Measurements from ENCODE around the gene INTS6. TPM values are rescaled to one million over a fixed set of nuclear protein-coding genes. Genes with fewer than 3 reads are reported as not detected.

Gene INTS6
- total RNA-seq, 4 donors from 2014 or later, result 34.3 to 56.9 (median 53.0) TPM

DNA sequence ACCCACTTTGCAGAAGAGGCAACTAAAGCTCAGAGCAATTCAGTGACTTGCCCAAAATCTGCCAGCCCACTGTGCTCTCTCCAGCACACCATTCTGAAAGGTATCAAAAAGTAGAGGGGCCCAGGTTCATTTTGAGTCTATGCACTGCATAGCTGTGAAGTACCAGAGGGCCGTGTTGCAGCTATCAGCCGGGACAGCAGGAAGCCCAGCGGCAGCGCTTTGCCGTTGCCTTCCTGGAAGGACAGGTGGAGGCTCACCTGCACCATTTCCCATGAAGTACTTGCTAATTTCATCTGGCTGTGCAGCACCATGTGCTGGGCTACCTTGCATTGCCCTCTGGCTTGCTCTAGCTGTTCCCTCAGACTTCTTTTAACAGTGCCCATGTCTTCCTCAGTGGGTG is 116.1 kb downstream of the INTS6 start:
- no peaks in the 10 kb centered on the region for H3K9me3 ChIP-seq

DNA sequence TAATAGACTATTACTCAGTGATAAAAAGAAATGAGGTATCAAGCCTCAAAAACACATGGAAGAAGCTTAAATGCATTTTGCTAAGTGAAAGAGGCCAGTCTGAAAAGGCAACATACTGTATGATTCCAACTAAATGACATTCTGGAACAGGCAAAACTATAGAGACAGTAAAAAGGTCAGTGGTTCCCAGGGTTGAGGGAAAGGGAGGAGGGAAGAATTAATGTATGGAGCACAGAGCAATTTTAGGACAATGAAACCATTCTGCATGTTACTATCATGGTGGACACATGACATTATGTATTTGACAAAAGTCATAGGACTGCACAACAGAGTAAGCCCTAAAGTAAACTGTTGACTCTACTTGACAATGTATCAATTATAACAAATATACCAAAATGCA is 119.0 kb downstream of the INTS6 start:
- DNase-seq, result no peak
- Histone ChIP-seq H3K36me3 (no peaks in the 10 kb centered on the region), H3K27me3 (no peaks in the 10 kb centered on the region), H3K4me1 (no peaks in the 10 kb centered on the region), H3K27ac (no peak overlapping the region), H3K4me3 (no peak overlapping the region), H3K9me3 (no peaks in the 10 kb centered on the region)
- intact Hi-C loops (cut with DNase I; ENCODE audit: low total_unique reads), result no loop called here
- TF ChIP-seq, protein P1, sequence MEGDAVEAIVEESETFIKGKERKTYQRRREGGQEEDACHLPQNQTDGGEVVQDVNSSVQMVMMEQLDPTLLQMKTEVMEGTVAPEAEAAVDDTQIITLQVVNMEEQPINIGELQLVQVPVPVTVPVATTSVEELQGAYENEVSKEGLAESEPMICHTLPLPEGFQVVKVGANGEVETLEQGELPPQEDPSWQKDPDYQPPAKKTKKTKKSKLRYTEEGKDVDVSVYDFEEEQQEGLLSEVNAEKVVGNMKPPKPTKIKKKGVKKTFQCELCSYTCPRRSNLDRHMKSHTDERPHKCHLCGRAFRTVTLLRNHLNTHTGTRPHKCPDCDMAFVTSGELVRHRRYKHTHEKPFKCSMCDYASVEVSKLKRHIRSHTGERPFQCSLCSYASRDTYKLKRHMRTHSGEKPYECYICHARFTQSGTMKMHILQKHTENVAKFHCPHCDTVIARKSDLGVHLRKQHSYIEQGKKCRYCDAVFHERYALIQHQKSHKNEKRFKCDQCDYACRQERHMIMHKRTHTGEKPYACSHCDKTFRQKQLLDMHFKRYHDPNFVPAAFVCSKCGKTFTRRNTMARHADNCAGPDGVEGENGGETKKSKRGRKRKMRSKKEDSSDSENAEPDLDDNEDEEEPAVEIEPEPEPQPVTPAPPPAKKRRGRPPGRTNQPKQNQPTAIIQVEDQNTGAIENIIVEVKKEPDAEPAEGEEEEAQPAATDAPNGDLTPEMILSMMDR (IDR thresholded peaks at IDR 0.05), result no peak
- TF ChIP-seq POLR2A (IDR thresholded peaks at IDR 0.05), result no peak

More for the DNA sequence above, 116.1 kb downstream of the INTS6 start:
- Histone ChIP-seq H3K4me1 (no peaks in the 10 kb centered on the region), H3K4me3 (no peak overlapping the region), H3K36me3 (no peaks in the 10 kb centered on the region), H3K27me3 (no peaks in the 10 kb centered on the region), H3K27ac (no peak overlapping the region)
- intact Hi-C loops (cut with DNase I; ENCODE audit: low total_unique reads), result no loop called here
- DNase-seq, result no peak
- no peak for TF ChIP-seq POLR2A (IDR thresholded peaks at IDR 0.05)
- TF ChIP-seq, protein P1 (IDR thresholded peaks at IDR 0.05), result no peak

DNA sequence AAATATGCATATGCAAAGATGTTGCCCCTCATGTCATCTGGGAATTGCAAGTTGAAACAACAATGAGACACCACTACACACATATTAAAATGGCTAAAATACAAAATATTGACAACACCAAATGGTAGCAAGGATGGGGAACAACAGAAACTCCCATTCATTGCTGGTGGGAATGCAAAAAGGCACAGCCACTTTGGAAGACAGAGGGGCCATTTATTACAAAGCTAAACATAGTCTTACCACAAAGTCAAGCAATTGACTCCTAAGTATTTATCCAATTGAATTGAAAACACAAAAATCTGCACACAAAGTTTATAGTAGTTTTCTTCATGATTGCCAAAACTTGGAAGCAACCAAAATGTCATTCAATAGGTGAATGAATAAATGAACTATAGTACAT is 119.4 kb downstream of the INTS6 start:
- no peaks in the 10 kb centered on the region for H3K9me3 ChIP-seq
- no peaks in the 10 kb centered on the region for H3K4me1 ChIP-seq
- intact Hi-C loops (cut with DNase I; ENCODE audit: low total_unique reads), result no loop called here
- no peak overlapping the region for H3K27ac ChIP-seq
- no peaks in the 10 kb centered on the region for H3K36me3 ChIP-seq
- H3K27me3 ChIP-seq, result no peaks in the 10 kb centered on the region
- TF ChIP-seq, protein P1 (IDR thresholded peaks at IDR 0.05), result no peak
- no peak for TF ChIP-seq POLR2A (IDR thresholded peaks at IDR 0.05)
- no peak overlapping the region for H3K4me3 ChIP-seq
- DNase-seq, result no peak

- DNase-seq, result no peak
- intact Hi-C loops (cut with DNase I; ENCODE audit: low total_unique reads), result no loop called here
Observed at GRCh38 chr13:51332566-51333361, 120.1 kb downstream of the INTS6 start.

GRCh38 chr13:51331354-51331861 is 121.4 kb downstream of the INTS6 start:
- no peaks in the 10 kb centered on the region for H3K36me3 ChIP-seq
- H3K4me3 ChIP-seq, result no peak overlapping the region
- no peak for DNase-seq
- no peak overlapping the region for H3K27ac ChIP-seq
- no peaks in the 10 kb centered on the region for H3K9me3 ChIP-seq
- H3K4me1 ChIP-seq, result no peaks in the 10 kb centered on the region
- H3K27me3 ChIP-seq, result no peaks in the 10 kb centered on the region
- intact Hi-C loops (cut with DNase I; ENCODE audit: low total_unique reads), result no loop called here
- TF ChIP-seq, protein P1 (IDR thresholded peaks at IDR 0.05), result no peak
- TF ChIP-seq POLR2A (IDR thresholded peaks at IDR 0.05), result no peak

More at GRCh38 chr13:51332566-51333361, 120.1 kb downstream of the INTS6 start:
- Histone ChIP-seq H3K27me3 (no peaks in the 10 kb centered on the region), H3K36me3 (no peaks in the 10 kb centered on the region), H3K27ac (no peak overlapping the region), H3K4me1 (no peaks in the 10 kb centered on the region), H3K4me3 (no peak overlapping the region), H3K9me3 (no peaks in the 10 kb centered on the region)
- TF ChIP-seq, protein P1 (IDR thresholded peaks at IDR 0.05), result no peak
- TF ChIP-seq POLR2A (IDR thresholded peaks at IDR 0.05), result no peak
